ENCODE results near the gene ULK4. TPM values are rescaled to one million over a fixed set of nuclear protein-coding genes. Genes with fewer than 3 reads are reported as not detected.

The ULK4 gene
- total RNA-seq, 2 donors from 2014 or later, result 30.5 to 31.5 TPM

- Mint-ChIP-seq H3K4me3 (no peak overlapping the region), H3K27me3 (no peaks in the 10 kb centered on the region), H3K4me1 (peaks cover 2% of the 10 kb centered on the region), H3K27ac (no peak overlapping the region), H3K36me3 (ENCODE audit: low read depth) (peaks cover 6% of the 10 kb centered on the region)
- no peak for DNase-seq
- no peak for ATAC-seq
- H3K9me3 ChIP-seq (ENCODE audit: control insufficient read depth, low read length, poor library complexity, severe bottlenecking), result no peaks in the 10 kb centered on the region
Measured at GRCh38 chr3:41936384-41936783, 25.5 kb downstream of the ULK4 start.

GRCh38 chr3:41933154-41933676, 28.7 kb downstream of the ULK4 start:
- no peaks in the 10 kb centered on the region for H3K9me3 ChIP-seq (ENCODE audit: control insufficient read depth, low read length, poor library complexity, severe bottlenecking)
- Mint-ChIP-seq H3K4me3 (no peak overlapping the region), H3K4me1 (peaks cover 2% of the 10 kb centered on the region), H3K27ac (no peak overlapping the region), H3K36me3 (ENCODE audit: low read depth) (peaks cover 15% of the 10 kb centered on the region), H3K27me3 (no peaks in the 10 kb centered on the region)
- DNase-seq (no peak), ATAC-seq (no peak)

- H3K27ac Mint-ChIP-seq, result no peak overlapping the region
- DNase-seq (no peak), ATAC-seq (no peak)
- no peak overlapping the region for H3K4me3 Mint-ChIP-seq
- H3K27me3 Mint-ChIP-seq, result no peaks in the 10 kb centered on the region
- H3K4me1 Mint-ChIP-seq, result peaks cover 9% of the 10 kb centered on the region
- H3K36me3 Mint-ChIP-seq (ENCODE audit: low read depth), result peaks cover 15% of the 10 kb centered on the region
- H3K9me3 ChIP-seq (ENCODE audit: control insufficient read depth, low read length, poor library complexity, severe bottlenecking), result no peaks in the 10 kb centered on the region
Measured at GRCh38 chr3:41932464-41932863, 29.4 kb downstream of the ULK4 start.

DNA sequence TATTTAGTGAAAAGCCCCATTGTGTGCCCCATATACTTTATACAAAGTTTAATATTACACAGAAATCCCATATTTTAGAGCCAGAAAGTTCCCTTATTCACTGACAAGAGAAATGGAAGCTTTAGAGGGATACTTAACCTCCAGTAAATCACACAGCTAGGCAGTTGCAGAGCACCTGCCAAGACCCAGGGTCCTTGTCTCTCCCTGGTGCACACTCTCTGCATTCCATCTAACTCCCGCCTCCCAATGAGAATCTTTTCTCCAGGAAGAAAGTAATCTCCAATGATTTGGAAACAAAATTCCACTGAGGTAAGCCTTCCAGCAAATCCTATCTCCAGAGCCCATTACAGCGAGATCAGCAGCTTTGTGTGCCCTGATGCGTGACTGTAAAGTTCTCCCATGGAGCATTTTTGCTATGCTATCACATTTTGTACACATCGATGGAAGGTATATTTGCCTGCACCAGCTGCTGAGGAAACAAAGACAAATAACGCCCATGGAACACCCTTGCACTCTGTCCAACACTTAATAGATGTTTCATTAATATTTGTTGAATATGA, 41.4 kb downstream of the ULK4 start:
- H3K9me3 ChIP-seq (ENCODE audit: control insufficient read depth, low read length, poor library complexity, severe bottlenecking), result no peaks in the 10 kb centered on the region
- H3K27me3 Mint-ChIP-seq, result no peaks in the 10 kb centered on the region
- DNase-seq, result no peak
- H3K27ac Mint-ChIP-seq, result peak overlapping the region; percentile 11
- H3K36me3 Mint-ChIP-seq (ENCODE audit: low read depth), result peaks cover 4% of the 10 kb centered on the region
- ATAC-seq, result no peak
- no peak overlapping the region for H3K4me3 Mint-ChIP-seq
- H3K4me1 Mint-ChIP-seq, result no peaks in the 10 kb centered on the region

- Mint-ChIP-seq H3K36me3 (ENCODE audit: low read depth) (peaks cover 2% of the 10 kb centered on the region), H3K27ac (no peak overlapping the region), H3K4me1 (peaks cover 2% of the 10 kb centered on the region), H3K4me3 (no peak overlapping the region), H3K27me3 (no peaks in the 10 kb centered on the region)
- DNase-seq, result no peak
- no peaks in the 10 kb centered on the region for H3K9me3 ChIP-seq (ENCODE audit: control insufficient read depth, low read length, poor library complexity, severe bottlenecking)
- ATAC-seq, result no peak
Measured at GRCh38 chr3:41915353-41915752, 46.5 kb downstream of the ULK4 start.

DNA sequence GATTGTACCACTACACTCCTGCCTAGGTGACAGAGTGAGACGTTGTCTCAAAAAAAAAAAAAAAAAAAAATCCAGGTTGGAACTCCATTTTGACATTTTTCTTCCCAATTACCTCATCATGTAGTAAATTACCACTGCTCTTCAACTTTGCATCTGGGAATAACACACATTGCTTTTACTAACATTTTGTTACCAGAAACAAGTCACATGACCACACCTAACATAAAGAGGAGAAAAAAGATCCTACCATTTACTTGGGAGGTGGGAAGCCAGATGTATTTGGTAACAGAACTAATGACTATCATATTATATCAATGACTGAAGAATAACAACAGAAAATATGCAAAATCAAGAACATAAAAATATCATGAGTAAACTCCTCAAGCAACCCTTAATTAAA, 49.6 kb downstream of the ULK4 start:
- no peak overlapping the region for H3K4me3 Mint-ChIP-seq

GRCh38 chr3:41907330-41908073, 54.4 kb downstream of the ULK4 start:
- Mint-ChIP-seq H3K4me3 (no peak overlapping the region), H3K36me3 (ENCODE audit: low read depth) (peaks cover 5% of the 10 kb centered on the region), H3K27ac (no peak overlapping the region), H3K4me1 (peaks cover 2% of the 10 kb centered on the region), H3K27me3 (no peaks in the 10 kb centered on the region)
- no peaks in the 10 kb centered on the region for H3K9me3 ChIP-seq (ENCODE audit: control insufficient read depth, low read length, poor library complexity, severe bottlenecking)
- no peak for DNase-seq
- ATAC-seq, result no peak

More for the DNA sequence above, 49.6 kb downstream of the ULK4 start:
- peaks cover 2% of the 10 kb centered on the region for H3K36me3 Mint-ChIP-seq (ENCODE audit: low read depth)
- peaks cover 2% of the 10 kb centered on the region for H3K4me1 Mint-ChIP-seq
- ATAC-seq (no peak), DNase-seq (no peak)
- H3K27me3 Mint-ChIP-seq, result no peaks in the 10 kb centered on the region
- H3K27ac Mint-ChIP-seq, result no peak overlapping the region
- H3K9me3 ChIP-seq (ENCODE audit: control insufficient read depth, low read length, poor library complexity, severe bottlenecking), result no peaks in the 10 kb centered on the region

DNA sequence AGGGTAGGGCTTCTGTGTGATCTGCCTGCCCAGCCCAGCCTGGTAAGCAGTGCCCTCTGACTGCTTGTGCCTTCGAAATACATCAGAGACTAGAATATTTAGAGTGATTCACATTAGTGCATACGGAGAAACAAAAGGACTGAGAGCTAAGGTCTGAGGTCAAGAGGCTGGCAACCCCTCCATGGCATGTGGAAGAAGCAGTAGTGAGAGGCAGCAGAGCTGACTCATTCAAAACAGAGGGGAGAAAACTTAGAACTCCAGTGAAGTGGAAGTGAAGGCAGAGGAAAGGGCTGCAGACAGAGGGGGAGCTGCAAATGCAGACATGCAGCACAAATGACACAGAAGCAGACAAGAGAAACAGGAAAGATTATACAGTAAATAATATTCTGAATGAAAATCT, 61.6 kb downstream of the ULK4 start:
- H3K4me1 Mint-ChIP-seq, result peaks cover 2% of the 10 kb centered on the region
- H3K27ac Mint-ChIP-seq, result no peak overlapping the region
- no peaks in the 10 kb centered on the region for H3K27me3 Mint-ChIP-seq
- ATAC-seq (no peak), DNase-seq (no peak)
- no peaks in the 10 kb centered on the region for H3K9me3 ChIP-seq (ENCODE audit: control insufficient read depth, low read length, poor library complexity, severe bottlenecking)
- no peak overlapping the region for H3K4me3 Mint-ChIP-seq
- peaks cover 11% of the 10 kb centered on the region for H3K36me3 Mint-ChIP-seq (ENCODE audit: low read depth)

DNA sequence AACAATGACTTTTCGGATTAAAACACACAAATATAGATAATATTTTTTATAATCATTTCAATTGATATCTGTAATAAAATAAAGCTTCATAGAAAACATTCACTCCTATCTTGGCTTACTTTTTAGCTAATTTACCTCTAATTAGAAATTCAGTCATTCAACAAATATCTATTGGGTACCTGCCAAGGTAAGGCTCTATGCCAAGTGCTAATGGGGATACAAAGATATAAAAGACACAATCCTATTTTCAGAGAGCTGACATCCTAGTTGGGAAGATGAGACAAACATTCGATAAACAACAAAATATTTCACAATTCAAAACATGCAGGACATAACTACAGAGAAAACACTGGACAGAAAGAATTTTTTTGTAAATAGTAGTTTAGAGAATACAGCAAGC, 63.3 kb downstream of the ULK4 start:
- no peak for ATAC-seq
- Mint-ChIP-seq H3K27me3 (no peaks in the 10 kb centered on the region), H3K4me1 (peaks cover 2% of the 10 kb centered on the region), H3K36me3 (ENCODE audit: low read depth) (peaks cover 11% of the 10 kb centered on the region), H3K27ac (no peak overlapping the region), H3K4me3 (no peak overlapping the region)
- DNase-seq, result no peak
- no peaks in the 10 kb centered on the region for H3K9me3 ChIP-seq (ENCODE audit: control insufficient read depth, low read length, poor library complexity, severe bottlenecking)

- Mint-ChIP-seq H3K27me3 (no peaks in the 10 kb centered on the region), H3K4me1 (no peaks in the 10 kb centered on the region), H3K27ac (no peak overlapping the region), H3K36me3 (ENCODE audit: low read depth) (peaks cover 12% of the 10 kb centered on the region), H3K4me3 (no peak overlapping the region)
- no peak for ATAC-seq
- H3K9me3 ChIP-seq (ENCODE audit: control insufficient read depth, low read length, poor library complexity, severe bottlenecking), result no peaks in the 10 kb centered on the region
- DNase-seq, result no peak
Measured at GRCh38 chr3:41893977-41894376, 67.9 kb downstream of the ULK4 start.

- no peaks in the 10 kb centered on the region for H3K27me3 Mint-ChIP-seq
- no peaks in the 10 kb centered on the region for H3K4me1 Mint-ChIP-seq
- H3K36me3 Mint-ChIP-seq (ENCODE audit: low read depth), result peaks cover 9% of the 10 kb centered on the region
- DNase-seq (no peak), ATAC-seq (no peak)
- H3K27ac Mint-ChIP-seq, result peak overlapping the region; percentile 8
- H3K9me3 ChIP-seq (ENCODE audit: control insufficient read depth, low read length, poor library complexity, severe bottlenecking), result no peaks in the 10 kb centered on the region
- no peak overlapping the region for H3K4me3 Mint-ChIP-seq
Measured at GRCh38 chr3:41888368-41889076, 73.4 kb downstream of the ULK4 start.

DNA sequence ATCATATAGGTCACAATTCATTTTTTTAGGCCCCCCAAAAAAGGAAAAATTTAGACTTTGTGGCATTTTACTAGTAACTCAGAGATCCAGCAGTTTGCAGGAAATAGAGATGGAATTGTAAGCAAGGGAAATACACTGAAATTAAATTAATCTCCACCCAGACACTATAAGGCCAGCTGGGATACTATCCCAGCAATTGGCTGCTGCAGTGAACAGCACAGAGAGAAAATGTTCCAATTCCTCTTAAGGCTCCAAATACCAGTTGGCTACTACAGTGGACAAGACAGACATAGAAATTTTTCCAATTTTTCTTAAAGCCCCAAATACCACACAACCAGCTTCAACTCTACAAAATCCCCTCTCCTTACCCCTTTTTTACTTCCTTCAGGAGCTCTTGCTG, 78.9 kb downstream of the ULK4 start:
- Mint-ChIP-seq H3K36me3 (ENCODE audit: low read depth) (no peaks in the 10 kb centered on the region), H3K4me1 (no peaks in the 10 kb centered on the region), H3K27me3 (no peaks in the 10 kb centered on the region), H3K4me3 (no peak overlapping the region), H3K27ac (no peak overlapping the region)
- no peak for DNase-seq
- no peak for ATAC-seq
- no peaks in the 10 kb centered on the region for H3K9me3 ChIP-seq (ENCODE audit: control insufficient read depth, low read length, poor library complexity, severe bottlenecking)

- no peaks in the 10 kb centered on the region for H3K4me1 Mint-ChIP-seq
- H3K36me3 Mint-ChIP-seq (ENCODE audit: low read depth), result peaks cover 2% of the 10 kb centered on the region
- no peak overlapping the region for H3K27ac Mint-ChIP-seq
- no peaks in the 10 kb centered on the region for H3K27me3 Mint-ChIP-seq
- H3K4me3 Mint-ChIP-seq, result no peak overlapping the region
- H3K9me3 ChIP-seq (ENCODE audit: control insufficient read depth, low read length, poor library complexity, severe bottlenecking), result no peaks in the 10 kb centered on the region
- DNase-seq (no peak), ATAC-seq (no peak)
Measured at GRCh38 chr3:41881233-41881821, 80.6 kb downstream of the ULK4 start.

All from T-helper 17 cell (primary cell).